Measurements from ENCODE around the gene OR5I1.
"Not testable (repeated sequence)": the region's sequence is repeated elsewhere in the genome, so short reads cannot be mapped to it uniquely, and the experiment has no call there.

The OR5I1 gene

GRCh38 chr11:55936300-55936699 is at the start of gene OR5I1:
TSS of gene OR5I1 (minus strand) at chr11:55936400. CDS start at chr11:55936400, 0 bp downstream.
- no peak for DNase-seq (ENCODE audit: low read depth)

DNA sequence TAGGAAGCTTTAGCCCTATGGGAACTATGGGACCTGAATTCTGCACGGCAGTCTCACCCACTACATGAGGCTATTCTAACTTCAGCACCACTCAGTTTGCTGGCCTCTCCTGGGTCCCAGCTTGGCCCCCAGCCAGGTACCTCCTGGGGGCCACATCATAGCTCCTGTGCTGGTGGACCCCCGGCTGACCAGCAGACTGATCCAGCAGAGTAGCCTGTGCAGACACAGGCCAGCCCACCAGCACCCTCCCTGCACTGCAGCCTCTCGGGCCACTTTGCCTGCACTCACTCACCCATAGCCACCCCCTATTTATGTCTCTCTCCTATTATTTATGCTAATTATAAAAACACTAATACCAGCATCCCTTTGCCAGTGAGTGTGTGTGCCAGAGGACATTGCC is 34.7 kb upstream of the OR5I1 start:
- no peak for DNase-seq (ENCODE audit: low read depth)

DNA sequence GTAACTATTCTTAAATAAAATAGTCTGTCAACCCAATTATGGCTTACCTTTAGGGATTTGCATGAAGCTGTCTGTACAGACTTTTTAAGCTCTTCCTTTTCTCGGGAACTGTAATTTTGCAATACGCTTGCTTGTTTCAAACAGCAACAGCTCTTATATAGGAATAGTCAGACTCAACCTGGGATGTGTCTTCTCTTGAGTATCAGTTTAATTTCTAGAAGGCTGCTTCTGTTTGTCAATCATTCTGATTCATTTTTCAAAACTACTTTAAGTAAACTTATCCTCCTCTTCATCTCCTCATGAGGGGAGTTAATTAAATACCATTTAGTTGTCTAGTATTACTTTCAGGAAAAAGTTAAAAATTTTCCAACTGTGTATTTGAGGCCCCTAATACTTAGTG is 33.6 kb upstream of the OR5I1 start, which contains the start of gene OR10AG1:
OR10AG1 (minus strand) TSS at position 101 of the 400 bp plus-strand sequence; CDS start at position 63, 38 bp downstream.
- DNase-seq (ENCODE audit: low read depth), result no peak

DNA sequence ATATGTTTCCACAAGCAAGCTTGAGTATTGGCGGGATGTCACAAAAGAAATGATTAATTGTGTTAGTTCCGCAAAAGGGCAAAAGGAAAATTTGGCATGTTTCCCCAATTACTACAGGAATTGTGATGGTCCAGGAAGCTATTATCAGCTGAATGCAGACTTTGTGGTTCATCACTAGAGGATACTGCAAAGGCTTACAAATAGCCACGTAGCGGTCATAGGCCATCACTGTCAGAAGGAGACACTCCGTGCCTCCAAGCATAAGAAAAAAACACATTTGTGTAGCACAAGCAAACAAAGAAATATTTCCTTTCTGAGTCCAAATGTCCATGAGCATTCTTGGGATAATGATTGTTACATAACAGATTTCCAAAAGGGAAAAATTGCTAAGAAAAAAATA is 31.7 kb upstream of the OR5I1 start:
- DNase-seq (ENCODE audit: low read depth), result no peak

GRCh38 chr11:55966391-55966790 is 30.2 kb upstream of the OR5I1 start:
- no peak for DNase-seq (ENCODE audit: low read depth)

DNA sequence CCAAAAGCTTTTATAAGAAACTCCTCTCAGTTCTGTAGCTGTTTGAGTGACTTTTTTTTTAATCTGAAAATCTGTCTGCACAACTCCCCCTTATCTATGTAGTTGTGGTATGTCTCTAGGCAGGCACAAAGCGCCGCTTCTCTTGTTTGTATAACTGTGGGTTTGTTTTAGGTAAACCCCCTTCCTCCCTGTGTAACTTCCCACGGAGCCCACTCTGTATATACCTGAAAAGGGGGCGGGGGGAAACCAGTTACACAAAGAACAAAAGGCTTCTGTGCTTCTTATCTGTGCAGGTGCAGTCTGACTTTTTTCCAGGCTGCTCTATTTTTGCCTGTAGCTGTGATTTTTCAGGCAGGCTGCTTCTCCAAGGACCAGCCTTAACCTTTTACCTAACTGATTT is 20.3 kb upstream of the OR5I1 start:
- DNase-seq (ENCODE audit: low read depth), result no peak

GRCh38 chr11:55949330-55949729 is 13.1 kb upstream of the OR5I1 start:
- no peak for DNase-seq (ENCODE audit: low read depth)

DNA sequence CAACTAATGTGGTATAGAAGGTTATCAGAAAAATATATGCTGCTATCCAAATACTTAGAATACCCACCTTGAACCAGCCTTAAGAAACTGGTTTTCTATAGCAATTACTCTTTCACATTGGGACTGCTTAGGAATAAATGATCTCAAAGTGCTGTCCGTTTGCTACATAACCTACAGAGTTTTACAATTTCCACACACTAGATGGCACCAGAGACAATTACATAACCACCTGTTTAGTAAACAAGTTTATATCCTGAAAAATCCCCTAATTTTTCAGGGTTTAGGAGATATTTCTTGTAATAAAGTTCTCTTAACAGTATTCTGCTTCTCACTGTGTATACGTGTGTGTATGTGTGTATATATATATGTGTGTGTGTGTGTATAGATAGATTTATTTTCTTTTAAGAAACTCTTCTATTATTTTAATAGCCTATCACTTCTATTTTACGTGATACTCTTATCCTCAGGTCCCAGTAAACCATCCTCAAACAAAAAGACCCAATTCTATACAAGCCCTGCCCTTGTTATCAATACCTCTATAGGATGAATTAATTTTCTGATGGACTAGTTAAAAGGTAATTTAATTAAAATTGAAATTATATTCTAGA is 6.7 kb upstream of the OR5I1 start:
- DNase-seq (ENCODE audit: low read depth), result no peak

DNA sequence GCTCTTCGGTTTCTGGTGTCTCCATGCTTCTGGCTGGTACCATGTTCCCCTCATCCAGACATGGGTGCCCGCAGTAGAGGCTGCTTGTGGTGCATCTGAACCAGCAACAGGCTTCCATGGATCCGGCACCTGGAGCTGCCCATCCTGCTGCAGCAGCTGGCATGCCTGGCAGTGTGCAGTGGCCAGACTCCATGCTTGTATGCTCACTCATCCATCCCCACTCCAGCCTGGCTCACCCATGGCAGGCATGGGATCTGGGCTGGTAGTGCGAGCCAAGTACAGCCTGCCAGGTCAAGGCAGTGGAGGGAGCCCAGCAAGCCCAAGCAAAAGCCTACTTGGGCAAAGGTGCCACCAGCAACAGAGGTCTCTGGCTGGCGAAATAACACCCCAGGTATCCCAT is 15.7 kb downstream of the OR5I1 start:
- DNase-seq (ENCODE audit: low read depth), result no peak

GRCh38 chr11:55914482-55914881 is 21.7 kb downstream of the OR5I1 start, which contains the start of gene OR5W2:
TSS of gene OR5W2 (minus strand) at chr11:55914582. CDS start at chr11:55914582, 0 bp downstream.
- no peak for DNase-seq (ENCODE audit: low read depth)

DNA sequence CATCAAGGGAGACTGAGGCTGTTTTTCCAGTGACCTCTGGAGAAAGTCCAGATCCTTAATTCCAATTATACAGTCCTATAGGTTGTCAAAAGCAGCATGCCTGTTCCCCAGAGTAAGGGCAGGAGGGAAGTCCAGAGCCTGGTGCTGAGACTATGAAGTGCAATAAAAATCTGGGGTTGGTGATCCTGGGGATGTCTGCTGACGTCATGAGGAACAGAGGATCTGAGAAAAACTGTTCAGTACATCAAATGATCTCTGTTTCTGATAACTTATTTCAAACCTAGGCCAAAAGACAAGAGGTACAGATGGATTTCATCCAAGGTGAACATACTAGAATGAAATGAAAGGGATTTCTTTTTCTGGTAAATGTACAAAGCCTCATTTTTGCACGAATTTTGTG is 33.9 kb downstream of the OR5I1 start:
- no peak for DNase-seq (ENCODE audit: low read depth)

- DNase-seq (ENCODE audit: low read depth), result no peak
Measured at GRCh38 chr11:55895216-55895615, 41.0 kb downstream of the OR5I1 start.

DNA sequence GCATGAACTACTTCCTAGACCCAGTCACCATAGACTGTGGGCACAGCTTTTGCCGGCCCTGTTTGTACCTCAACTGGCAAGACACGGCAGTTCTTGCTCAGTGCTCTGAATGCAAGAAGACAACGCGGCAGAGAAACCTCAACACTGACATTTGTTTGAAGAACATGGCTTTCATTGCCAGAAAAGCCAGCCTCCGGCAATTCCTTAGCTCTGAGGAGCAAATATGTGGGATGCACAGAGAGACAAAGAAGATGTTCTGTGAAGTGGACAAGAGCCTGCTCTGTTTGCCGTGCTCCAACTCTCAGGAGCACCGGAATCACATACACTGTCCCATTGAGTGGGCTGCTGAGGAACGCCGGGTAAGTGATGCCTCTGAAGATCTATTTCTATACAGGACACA is 50.7 kb downstream of the OR5I1 start:
- not testable (repeated sequence) for DNase-seq (ENCODE audit: low read depth)

Data from HS-27A (cell line).